Immature natural killer cell (primary cell): Measurements from ENCODE around the gene TRIM39. TPM values are rescaled to one million over a fixed set of nuclear protein-coding genes. Genes with fewer than 3 reads are reported as not detected.

Experiments
- DNase-seq, 3 donors: peaks; one replicate each; pipeline ENCODE4 v3.0.0; 2022; ENCODE audit warnings: mixed read lengths in 1 of 3
- H3K27ac Mint-ChIP-seq, 6 donors: one replicate each; pipeline ENCODE4 v1.8.0; 2020; ENCODE audit warnings: mixed read lengths in 6 of 6, mild to moderate bottlenecking in 5 of 6, inconsistent platforms in 4 of 6, moderate library complexity in 3 of 6
- H3K27me3 Mint-ChIP-seq, 3 donors: one replicate each; pipeline ENCODE4 v1.8.0; 2020 to 2021; ENCODE audit warnings: low read depth in 3 of 3, mild to moderate bottlenecking in 3 of 3, mixed read lengths in 3 of 3, moderate library complexity in 3 of 3, inconsistent platforms in 1 of 3
- H3K36me3 Mint-ChIP-seq, 3 donors: one replicate each; pipeline ENCODE4 v1.8.0; 2020; ENCODE audit warnings: mixed read lengths in 3 of 3, inconsistent platforms in 2 of 3, mild to moderate bottlenecking in 2 of 3
- H3K4me1 Mint-ChIP-seq, 2 donors: one replicate each; pipeline ENCODE4 v1.8.0; 2020; ENCODE audit warnings: inconsistent platforms in 2 of 2, mild to moderate bottlenecking in 2 of 2, mixed read lengths in 2 of 2, moderate library complexity in 1 of 2
- H3K4me3 Mint-ChIP-seq, 5 donors: one replicate each; pipeline ENCODE4 v1.8.0; 2020; ENCODE audit warnings: mild to moderate bottlenecking in 5 of 5, mixed read lengths in 5 of 5, inconsistent platforms in 3 of 5, moderate library complexity in 3 of 5
- H3K9me3 Mint-ChIP-seq, 6 donors: one replicate each; pipeline ENCODE4 v1.8.0; 2020; ENCODE audit warnings: mild to moderate bottlenecking in 6 of 6, mixed read lengths in 6 of 6, inconsistent platforms in 4 of 6, moderate library complexity in 3 of 6
- polyA plus RNA-seq, 3 donors: library from polyadenylated mRNA; unstranded; fragments of 300-500 nt; fragmentation: Illumina TruSeq; gene quantifications; one replicate each; pipeline ENCODE4 v1.2.3, GENCODE V29; 2021

The TRIM39 gene
- polyA plus RNA-seq, 3 donors from 2014 or later = 3.3 to 16.1 (median 10.6) TPM

- no peaks in the 10 kb centered on the region for H3K9me3 Mint-ChIP-seq
- no peak for DNase-seq
- peaks cover 86 to 98% of the 10 kb centered on the region in 2 donors for H3K4me1 Mint-ChIP-seq
- H3K27me3 Mint-ChIP-seq = peaks cover 0 to 2% (median 0%) of the 10 kb centered on the region in 3 donors
- peak overlapping the region in 5 of 6 donors; percentile 12 to 83 (median 64) for H3K27ac Mint-ChIP-seq
- H3K4me3 Mint-ChIP-seq = peak overlapping the region; percentile 11 to 50 (median 31)
- peaks cover 2 to 4% (median 4%) of the 10 kb centered on the region in 3 donors for H3K36me3 Mint-ChIP-seq
Observed at GRCh38 chr6:30319146-30319835, 7.4 kb upstream of the TRIM39 start.

DNA sequence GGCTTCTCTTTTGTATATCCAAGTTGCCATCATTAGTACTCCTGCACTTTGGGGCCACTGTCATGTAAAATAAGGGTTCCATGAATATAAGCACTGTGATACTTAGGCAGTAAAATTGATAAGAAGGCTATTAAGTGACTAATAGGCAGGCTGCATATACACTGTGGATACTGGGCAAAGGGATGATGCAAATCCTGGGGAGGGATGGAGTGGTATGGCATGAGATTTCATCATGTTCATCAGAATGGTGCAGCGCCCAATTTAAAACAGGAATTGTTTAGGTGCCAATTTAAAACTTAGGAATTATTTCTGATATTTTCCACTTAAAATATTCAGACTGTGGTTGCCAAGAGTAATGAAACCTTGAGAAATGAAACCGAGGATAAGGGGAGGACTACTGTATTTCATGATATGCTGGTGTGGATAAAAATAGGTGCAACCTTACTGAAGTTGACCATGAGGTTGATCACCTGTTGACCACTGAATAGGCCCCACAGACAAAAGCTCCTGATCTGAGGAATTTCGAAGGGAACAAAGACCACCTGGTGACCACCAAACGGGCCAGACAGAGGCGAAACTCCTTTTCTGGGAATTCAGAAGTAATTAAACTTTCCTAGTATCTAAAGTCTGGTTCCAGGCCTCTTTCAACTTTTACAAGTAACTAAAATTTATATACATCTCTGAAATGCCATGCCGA lies 4.9 kb upstream of the TRIM39 start:
- Mint-ChIP-seq H3K4me1 (peaks cover 83 to 92% of the 10 kb centered on the region in 2 donors), H3K27ac (peak overlapping the region; percentile 61 to 100 (median 82)), H3K9me3 (no peaks in the 10 kb centered on the region), H3K27me3 (peaks cover 12 to 17% (median 13%) of the 10 kb centered on the region in 3 donors), H3K36me3 (no peaks in the 10 kb centered on the region), H3K4me3 (peak overlapping the region in 1 of 5 donors; percentile 60)
- DNase-seq = no peak

GRCh38 chr6:30322527-30323501 lies 3.9 kb upstream of the TRIM39 start:
- Mint-ChIP-seq H3K36me3 (no peaks in the 10 kb centered on the region), H3K27me3 (peaks cover 16 to 24% (median 16%) of the 10 kb centered on the region in 3 donors), H3K4me3 (peak overlapping the region; percentile 34 to 71 (median 49)), H3K4me1 (peaks cover 84 to 91% of the 10 kb centered on the region in 2 donors), H3K9me3 (no peaks in the 10 kb centered on the region), H3K27ac (peak overlapping the region; percentile 67 to 100 (median 86))
- no peak for DNase-seq

GRCh38 chr6:30323806-30324205 lies 2.9 kb upstream of the TRIM39 start:
- Mint-ChIP-seq H3K27ac (peak overlapping the region; percentile 41 to 100 (median 90)), H3K27me3 (peaks cover 16 to 24% (median 18%) of the 10 kb centered on the region in 3 donors), H3K9me3 (no peaks in the 10 kb centered on the region), H3K36me3 (peaks cover 1 to 2% (median 2%) of the 10 kb centered on the region in 3 donors), H3K4me1 (peaks cover 80 to 91% of the 10 kb centered on the region in 2 donors), H3K4me3 (peak overlapping the region; percentile 21 to 57 (median 33))
- no peak for DNase-seq

- Mint-ChIP-seq H3K27me3 (peaks cover 16 to 24% (median 18%) of the 10 kb centered on the region in 3 donors), H3K27ac (peak overlapping the region; percentile 95 to 100 (median 98)), H3K4me1 (peaks cover 70 to 81% of the 10 kb centered on the region in 2 donors), H3K4me3 (peak overlapping the region; percentile 88 to 98 (median 94)), H3K36me3 (peaks cover 9 to 11% (median 10%) of the 10 kb centered on the region in 3 donors), H3K9me3 (no peaks in the 10 kb centered on the region)
- peak in 1 of 3 donors; percentile 7 for DNase-seq
Observed at GRCh38 chr6:30325150-30325872, 1.4 kb upstream of the TRIM39 start.

DNA sequence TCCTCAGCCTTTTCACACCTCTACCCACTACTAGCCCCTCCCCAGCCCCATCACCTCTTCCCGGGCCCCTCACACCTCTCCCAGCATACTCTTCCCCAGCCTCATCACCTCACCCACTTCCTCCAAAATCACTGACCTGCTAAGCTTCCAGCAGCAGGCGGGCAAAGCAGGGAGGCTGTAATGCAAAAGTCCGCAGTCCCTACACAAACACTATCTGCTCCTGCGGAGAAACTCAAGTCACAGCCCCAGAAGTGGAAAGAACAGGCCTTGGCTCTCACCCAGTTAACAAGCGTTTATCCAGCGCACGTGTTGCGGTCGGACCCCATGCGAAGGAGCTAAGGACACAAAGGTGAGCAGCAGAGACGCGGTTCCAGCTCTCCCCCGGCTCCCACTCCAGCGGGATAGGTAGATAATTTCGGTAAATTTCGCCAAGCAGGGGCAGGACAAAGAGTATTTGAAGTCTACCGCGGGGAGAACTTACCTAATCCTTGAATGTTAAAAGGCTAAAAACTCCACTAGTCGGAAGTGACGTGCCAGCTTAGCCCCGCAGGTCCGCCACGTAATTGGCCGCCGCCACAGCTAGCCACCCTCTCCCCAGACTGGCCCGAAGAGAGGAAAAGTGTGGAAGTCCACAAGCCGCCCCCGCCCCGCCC lies 728 bp upstream of the TRIM39 start:
- peak; percentile 93 to 94 (median 93) for DNase-seq
- H3K36me3 Mint-ChIP-seq = peaks cover 11 to 13% (median 12%) of the 10 kb centered on the region in 3 donors
- H3K27me3 Mint-ChIP-seq = peaks cover 16 to 26% (median 18%) of the 10 kb centered on the region in 3 donors
- peak overlapping the region; percentile 88 to 98 (median 94) for H3K4me3 Mint-ChIP-seq
- peaks cover 64 to 74% of the 10 kb centered on the region in 2 donors for H3K4me1 Mint-ChIP-seq
- H3K9me3 Mint-ChIP-seq = no peaks in the 10 kb centered on the region
- H3K27ac Mint-ChIP-seq = peak overlapping the region; percentile 95 to 100 (median 98)

DNA sequence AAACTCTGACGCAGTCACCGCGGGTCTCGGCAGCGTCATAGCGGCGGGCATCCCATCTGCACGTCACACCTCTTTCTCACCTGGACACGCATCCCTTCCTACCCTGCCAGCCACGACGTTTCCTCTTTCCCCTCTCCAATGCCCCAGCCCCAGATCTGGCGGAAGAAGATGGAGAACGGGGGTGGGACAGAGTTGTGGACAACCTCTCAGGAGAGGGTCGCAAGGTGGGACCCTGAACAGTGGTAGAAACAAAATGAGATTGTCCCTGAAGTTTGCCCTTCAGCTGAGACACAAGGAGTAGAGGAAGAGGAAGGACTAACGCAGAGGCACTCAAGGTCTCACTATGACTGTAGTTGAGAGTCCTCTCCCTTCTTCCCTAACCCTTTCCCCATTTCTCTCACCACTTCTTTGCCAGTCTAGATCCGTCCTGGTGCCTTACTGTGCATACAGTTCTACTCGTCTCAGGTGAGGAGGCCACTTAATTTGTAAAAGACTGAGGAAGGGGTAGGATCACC lies 562 bp downstream of the TRIM39 start:
- H3K9me3 Mint-ChIP-seq = no peaks in the 10 kb centered on the region
- H3K36me3 Mint-ChIP-seq = peaks cover 20 to 23% (median 22%) of the 10 kb centered on the region in 3 donors
- peak overlapping the region; percentile 95 to 100 (median 98) for H3K27ac Mint-ChIP-seq
- no peak for DNase-seq
- H3K4me3 Mint-ChIP-seq = peak overlapping the region; percentile 88 to 97 (median 90)
- H3K4me1 Mint-ChIP-seq = peaks cover 52 to 61% of the 10 kb centered on the region in 2 donors
- peaks cover 16 to 26% (median 18%) of the 10 kb centered on the region in 3 donors for H3K27me3 Mint-ChIP-seq

- H3K36me3 Mint-ChIP-seq = peaks cover 20 to 27% (median 22%) of the 10 kb centered on the region in 3 donors
- H3K9me3 Mint-ChIP-seq = no peaks in the 10 kb centered on the region
- no peak for DNase-seq
- H3K4me1 Mint-ChIP-seq = peaks cover 42 to 50% of the 10 kb centered on the region in 2 donors
- peak overlapping the region in 3 of 5 donors; percentile 88 to 93 (median 89) for H3K4me3 Mint-ChIP-seq
- peak overlapping the region in 5 of 6 donors; percentile 95 to 100 (median 98) for H3K27ac Mint-ChIP-seq
- peaks cover 16 to 26% (median 18%) of the 10 kb centered on the region in 3 donors for H3K27me3 Mint-ChIP-seq
Observed at GRCh38 chr6:30328397-30328796, 1.7 kb downstream of the TRIM39 start.

DNA sequence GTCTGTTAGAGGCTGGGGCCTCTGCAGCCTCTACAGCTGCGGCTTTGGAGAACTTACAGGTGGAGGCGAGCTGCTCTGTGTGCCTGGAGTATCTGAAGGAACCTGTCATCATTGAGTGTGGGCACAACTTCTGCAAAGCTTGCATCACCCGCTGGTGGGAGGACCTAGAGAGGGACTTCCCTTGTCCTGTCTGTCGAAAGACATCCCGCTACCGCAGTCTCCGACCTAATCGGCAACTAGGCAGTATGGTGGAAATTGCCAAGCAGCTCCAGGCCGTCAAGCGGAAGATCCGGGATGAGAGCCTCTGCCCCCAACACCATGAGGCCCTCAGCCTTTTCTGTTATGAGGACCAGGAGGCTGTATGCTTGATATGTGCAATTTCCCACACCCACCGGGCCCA lies 2.6 kb downstream of the TRIM39 start:
- Mint-ChIP-seq H3K4me1 (peaks cover 32 to 41% of the 10 kb centered on the region in 2 donors), H3K36me3 (peaks cover 20 to 27% (median 26%) of the 10 kb centered on the region in 3 donors), H3K27ac (peak overlapping the region in 2 of 6 donors; percentile 36 to 100), H3K27me3 (peaks cover 16 to 26% (median 18%) of the 10 kb centered on the region in 3 donors), H3K4me3 (no peak overlapping the region), H3K9me3 (no peaks in the 10 kb centered on the region)
- no peak for DNase-seq

GRCh38 chr6:30331981-30332380 lies 5.3 kb downstream of the TRIM39 start:
- Mint-ChIP-seq H3K4me3 (no peak overlapping the region), H3K36me3 (peaks cover 30 to 48% (median 40%) of the 10 kb centered on the region in 3 donors), H3K9me3 (no peaks in the 10 kb centered on the region), H3K4me1 (peaks cover 14 to 21% of the 10 kb centered on the region in 2 donors), H3K27ac (no peak overlapping the region), H3K27me3 (peaks cover 4 to 7% (median 6%) of the 10 kb centered on the region in 3 donors)
- no peak for DNase-seq

- no peak for DNase-seq
- no peaks in the 10 kb centered on the region for H3K9me3 Mint-ChIP-seq
- no peak overlapping the region for H3K27ac Mint-ChIP-seq
- no peak overlapping the region for H3K4me3 Mint-ChIP-seq
- peaks cover 31 to 54% (median 40%) of the 10 kb centered on the region in 3 donors for H3K36me3 Mint-ChIP-seq
- H3K27me3 Mint-ChIP-seq = peaks cover 0 to 4% (median 0%) of the 10 kb centered on the region in 3 donors
- H3K4me1 Mint-ChIP-seq = no peaks in the 10 kb centered on the region
Observed at GRCh38 chr6:30334075-30334783, 7.5 kb downstream of the TRIM39 start.
